GM08714 (cell line): ENCODE data around the gene MRE11.
"Not testable (repeated sequence)": the region's sequence is repeated elsewhere in the genome, so short reads cannot be mapped to it uniquely, and the experiment has no call there.

Source experiments
- H3K4me3 ChIP-seq: fragments of 200-500 bp; sonication (Bioruptor generic); 2 replicates; pipeline ENCODE4 v1.5.1; 2014; ENCODE audit warnings: mild to moderate bottlenecking, low read length, inconsistent platforms
- ZNF274 ChIP-seq: IDR thresholded peaks from 2 replicates; pipeline ENCODE4 v1.6.1; 2012; ENCODE audit warnings: mild to moderate bottlenecking, low read depth, low read length

The MRE11 gene

GRCh38 chr11:94424662-94425061 lies 69.0 kb downstream of the MRE11 start:
- no peak for TF ChIP-seq ZNF274
- H3K4me3 ChIP-seq: no peak overlapping the region

- no peak for TF ChIP-seq ZNF274
- H3K4me3 ChIP-seq: no peak overlapping the region
Measured at GRCh38 chr11:94424011-94424410, 69.6 kb downstream of the MRE11 start.

DNA sequence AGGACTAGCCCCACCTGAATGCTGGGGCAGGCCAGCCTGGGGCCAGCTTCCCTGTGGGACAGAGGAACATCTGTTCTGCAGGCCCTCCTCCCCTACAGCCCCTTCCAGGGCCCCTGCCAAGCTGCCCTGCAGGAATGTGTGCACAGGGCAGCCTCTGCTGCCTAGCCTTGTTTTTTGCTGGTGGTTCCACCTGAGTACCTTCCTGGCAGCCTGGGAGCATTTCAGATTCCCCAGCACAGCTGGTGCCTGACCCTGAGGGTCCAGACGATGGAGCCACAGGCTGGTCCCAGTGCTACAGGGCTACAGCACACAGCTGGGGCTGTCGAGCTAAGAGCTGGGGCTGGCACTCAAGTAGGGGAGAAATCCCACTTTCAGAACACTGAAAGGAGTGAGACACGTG lies 70.1 kb downstream of the MRE11 start:
- H3K4me3 ChIP-seq: no peak overlapping the region
- TF ChIP-seq ZNF274: no peak

GRCh38 chr11:94418123-94418765 lies 75.4 kb downstream of the MRE11 start:
- H3K4me3 ChIP-seq: no peak overlapping the region
- no peak for TF ChIP-seq ZNF274

DNA sequence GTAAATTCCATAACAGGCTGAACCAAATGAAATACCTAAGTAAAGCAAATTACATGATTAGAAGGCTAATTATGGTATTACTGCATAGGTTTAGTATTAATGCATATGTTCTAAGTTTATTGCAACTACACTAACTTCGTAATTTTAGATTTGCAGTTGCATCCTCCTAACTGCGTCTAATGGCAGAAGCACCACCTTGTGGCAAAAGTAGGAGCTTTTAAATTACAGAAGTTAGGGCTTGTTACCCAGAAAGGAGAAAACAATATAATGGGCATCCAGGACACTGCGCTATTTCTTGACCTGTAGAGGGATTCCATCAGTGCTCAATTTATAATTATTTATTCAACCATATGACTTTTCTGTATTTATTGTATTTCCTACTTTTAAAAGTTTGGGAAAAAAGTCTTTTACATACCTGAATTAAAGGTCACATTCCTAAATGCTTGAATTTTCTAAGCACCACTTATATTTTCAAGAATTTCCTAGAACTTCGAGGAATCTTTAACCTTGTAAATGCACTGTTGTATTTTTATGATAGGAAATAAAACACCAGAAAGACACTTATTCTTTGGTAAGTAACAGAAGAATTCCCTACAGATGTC lies 76.2 kb downstream of the MRE11 start:
- no peak overlapping the region for H3K4me3 ChIP-seq
- TF ChIP-seq ZNF274: no peak

DNA sequence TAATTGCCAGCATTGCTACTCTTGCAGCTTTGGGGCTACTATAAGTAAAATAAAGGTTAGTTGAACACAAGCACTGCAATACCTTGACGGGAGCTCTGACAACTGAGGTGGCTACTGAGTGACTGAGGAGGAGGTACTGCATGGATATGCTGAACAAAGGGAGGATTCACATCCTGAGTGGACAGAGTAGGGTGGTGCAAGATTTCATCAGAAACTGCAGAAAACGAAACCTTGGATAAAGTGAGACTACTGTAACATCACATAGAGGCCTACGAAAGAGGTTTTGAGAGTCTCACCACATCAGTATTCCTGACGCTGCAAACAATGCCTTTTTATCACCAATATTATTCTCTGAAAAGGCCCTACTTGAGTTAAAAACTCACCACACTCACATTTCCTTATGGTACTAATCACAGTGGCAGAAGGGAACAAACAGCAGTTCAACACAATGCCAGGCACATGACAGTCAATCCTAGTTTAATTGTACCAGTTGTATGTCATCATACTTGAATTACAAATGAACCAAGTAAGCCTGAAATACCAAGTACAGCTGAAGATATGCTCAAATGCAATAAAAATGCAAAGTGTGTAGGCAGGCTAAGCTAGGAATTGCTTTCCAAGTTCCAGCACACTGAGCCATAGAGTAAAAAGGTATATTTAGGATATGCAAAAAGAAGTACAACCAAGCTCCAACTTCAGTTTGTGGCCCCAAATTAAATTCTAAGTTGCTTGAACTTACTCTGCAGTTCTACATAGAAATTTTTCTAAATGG lies 88.4 kb downstream of the MRE11 start:
- H3K4me3 ChIP-seq: no peak overlapping the region
- no peak for TF ChIP-seq ZNF274

- no peak overlapping the region for H3K4me3 ChIP-seq
- no peak for TF ChIP-seq ZNF274
Measured at GRCh38 chr11:94402355-94402754, 91.3 kb downstream of the MRE11 start.

DNA sequence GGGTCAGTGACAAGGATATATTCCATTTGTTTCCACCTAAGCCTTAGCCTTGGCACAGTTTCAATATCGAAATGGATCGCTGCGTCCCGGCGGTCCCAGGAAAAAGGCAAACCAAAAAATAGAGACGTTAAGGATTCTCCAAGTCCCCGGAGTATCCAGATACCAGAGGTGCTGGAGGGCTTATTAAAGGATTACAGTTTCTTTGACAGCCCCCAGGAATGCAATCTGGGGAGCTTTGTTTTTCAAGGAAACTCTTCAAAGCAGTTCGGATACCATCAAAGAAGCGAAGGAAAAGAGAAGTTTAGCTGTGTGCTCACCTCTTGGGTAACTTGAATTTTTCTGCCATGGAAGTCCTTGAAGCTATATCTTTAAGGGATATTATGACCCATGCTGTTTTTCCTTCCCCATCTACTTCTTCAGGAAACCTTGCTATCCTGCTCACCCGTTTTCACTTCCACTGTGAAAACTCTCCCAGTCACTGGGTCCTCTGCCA lies 91.8 kb downstream of the MRE11 start:
- no peak overlapping the region; the same call in 1 of the 2 replicates for H3K4me3 ChIP-seq
- no peak for TF ChIP-seq ZNF274

DNA sequence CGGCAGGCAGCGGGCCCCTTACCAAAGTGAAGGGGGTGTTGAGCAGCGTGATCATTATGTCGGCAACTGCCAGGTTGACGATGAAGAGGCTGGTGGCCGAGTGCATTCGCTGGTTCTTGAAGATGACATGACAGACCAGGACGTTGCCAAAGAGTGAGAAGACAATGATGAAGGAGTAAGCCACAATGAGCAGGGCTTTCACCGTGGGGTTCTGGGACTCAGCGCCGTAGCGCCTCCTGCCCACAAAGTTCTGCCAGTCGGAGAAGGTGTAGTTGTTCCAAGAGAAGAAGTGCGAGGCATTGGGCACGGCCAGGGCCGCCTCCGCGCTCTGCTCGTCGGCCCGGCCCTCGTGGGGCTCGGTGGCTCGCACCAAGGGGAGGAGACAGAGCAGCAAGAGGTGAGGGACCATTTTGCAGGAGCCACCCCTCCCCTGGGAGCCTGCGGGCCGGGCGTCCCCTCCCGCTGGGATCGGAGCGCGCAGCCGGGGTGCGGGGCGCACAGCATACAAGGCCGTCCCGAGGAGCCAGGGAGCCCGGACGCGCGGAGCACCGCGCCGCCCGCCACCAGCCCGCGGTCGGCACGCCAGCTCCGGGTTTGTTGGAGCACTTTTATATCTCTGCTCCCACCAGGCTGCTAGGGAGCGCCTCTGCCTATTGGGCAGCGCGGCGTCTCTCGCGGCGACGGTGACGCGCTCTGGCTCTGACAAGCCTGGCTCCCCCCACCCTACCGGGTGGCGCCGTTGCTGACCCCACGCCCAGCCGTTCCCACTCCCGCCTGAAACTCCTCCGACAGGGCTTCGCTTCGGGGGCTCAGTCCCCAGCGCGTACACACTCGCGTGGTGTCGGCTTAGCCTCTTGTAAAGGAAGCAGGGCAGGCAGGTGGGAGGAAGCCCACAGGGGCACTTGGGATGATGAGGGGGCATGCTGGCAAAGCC lies 92.5 kb downstream of the MRE11 start, which contains the start of gene GPR83:
Gene GPR83 (minus strand): TSS at position 581 of the 934 bp plus-strand sequence. CDS start 172 bp downstream, at position 409.
- TF ChIP-seq ZNF274: no peak
- H3K4me3 ChIP-seq: peak within 1 kb of the TSS; percentile 4; the same call in 1 of the 2 replicates

GRCh38 chr11:94400457-94400838 lies 93.2 kb downstream of the MRE11 start:
- no peak for TF ChIP-seq ZNF274
- H3K4me3 ChIP-seq: no peak overlapping the region

- TF ChIP-seq ZNF274: no peak
- H3K4me3 ChIP-seq: no peak overlapping the region
Measured at GRCh38 chr11:94400050-94400449, 93.6 kb downstream of the MRE11 start.

DNA sequence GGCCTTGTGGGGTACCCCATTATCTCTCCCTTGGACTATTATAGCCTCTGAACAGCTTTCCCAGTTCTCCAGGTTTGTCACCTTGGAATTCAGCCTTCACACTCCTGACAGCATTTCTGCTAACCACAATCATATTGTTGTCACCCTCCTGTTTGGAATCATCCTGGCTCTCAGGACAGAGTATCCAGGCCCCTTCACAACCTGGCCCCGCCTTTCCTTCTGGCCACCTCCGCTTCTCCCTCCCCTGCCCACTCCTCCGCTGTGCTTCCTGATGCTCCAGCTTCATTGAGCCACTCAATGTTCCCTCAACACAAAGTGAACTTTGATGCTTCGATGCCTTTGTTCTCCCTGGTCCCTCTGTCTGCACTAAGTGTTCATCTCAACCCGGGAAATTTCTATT lies 95.5 kb downstream of the MRE11 start:
- TF ChIP-seq ZNF274: no peak
- H3K4me3 ChIP-seq: no peak overlapping the region

GRCh38 chr11:94396282-94396681 lies 97.4 kb downstream of the MRE11 start:
- no peak overlapping the region for H3K4me3 ChIP-seq
- no peak for TF ChIP-seq ZNF274

DNA sequence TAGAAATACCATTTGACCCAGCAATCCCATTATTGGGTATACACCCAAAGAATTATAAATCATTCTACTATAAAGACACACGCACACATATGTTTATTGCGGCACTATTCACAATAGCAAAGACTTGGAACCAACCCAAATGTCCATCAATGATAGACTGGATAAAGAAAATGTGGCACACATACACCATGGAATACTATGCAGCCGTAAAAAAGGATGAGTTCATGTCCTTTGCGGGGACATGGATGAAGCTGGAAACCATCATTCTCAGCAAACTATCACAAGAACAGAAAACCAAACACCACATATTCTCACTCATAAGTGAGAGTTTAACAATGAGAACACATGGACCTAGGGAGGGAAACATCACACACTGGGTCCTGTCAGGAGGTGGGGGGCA lies 101.7 kb downstream of the MRE11 start:
- not testable (repeated sequence) for H3K4me3 ChIP-seq
